ENCODE measurements around the gene OTOG.
A peak's percentile ranks its signal among the peaks of the same experiment; 100 is the strongest.

The OTOG gene

DNA sequence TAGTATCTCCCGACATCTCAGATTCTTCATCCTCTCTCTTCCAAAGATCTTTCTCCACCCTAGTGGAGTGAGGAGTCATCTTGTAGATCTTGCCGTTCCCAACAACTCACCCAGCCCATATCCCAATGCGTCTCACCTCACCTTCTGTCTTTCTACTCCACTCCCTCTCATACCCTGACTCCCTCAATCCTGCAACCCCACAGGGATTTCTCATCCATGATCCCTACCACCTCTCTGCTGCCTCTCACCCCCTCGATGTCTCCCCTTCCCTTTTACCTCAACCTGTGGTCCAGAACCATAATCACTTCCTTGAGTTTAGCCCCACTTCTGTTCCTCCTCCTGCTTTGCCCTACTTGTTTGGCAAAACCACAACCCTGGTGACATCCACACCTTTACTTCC lies 41.7 kb downstream of the OTOG start:
- DNase-seq, result no peak

DNA sequence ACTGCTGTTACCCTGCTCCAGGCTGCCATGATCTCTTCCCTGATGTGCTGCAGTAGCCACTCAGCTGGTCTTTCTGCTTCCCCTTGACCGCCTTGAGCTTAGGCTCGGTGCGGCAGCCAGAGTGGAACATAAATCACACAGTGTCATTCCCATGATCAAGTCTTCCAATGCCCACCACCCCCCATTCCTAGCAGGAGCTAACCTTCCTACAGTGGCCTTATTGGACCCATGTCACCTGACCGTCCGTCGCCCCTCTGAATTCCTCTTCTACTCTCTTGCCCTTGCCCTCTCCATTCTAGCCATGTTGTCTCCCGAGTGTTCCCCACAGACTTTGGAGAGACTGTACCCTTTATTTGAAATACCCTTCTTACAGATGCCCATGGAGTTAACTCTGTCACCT lies 43.4 kb downstream of the OTOG start:
- no peak for DNase-seq

- no peak for DNase-seq
These were observed 44.2 kb downstream of the OTOG start for GRCh38 chr11:17591293-17591692.

- DNase-seq, result no peak
These were observed 46.6 kb downstream of the OTOG start for GRCh38 chr11:17593466-17594245.

DNA sequence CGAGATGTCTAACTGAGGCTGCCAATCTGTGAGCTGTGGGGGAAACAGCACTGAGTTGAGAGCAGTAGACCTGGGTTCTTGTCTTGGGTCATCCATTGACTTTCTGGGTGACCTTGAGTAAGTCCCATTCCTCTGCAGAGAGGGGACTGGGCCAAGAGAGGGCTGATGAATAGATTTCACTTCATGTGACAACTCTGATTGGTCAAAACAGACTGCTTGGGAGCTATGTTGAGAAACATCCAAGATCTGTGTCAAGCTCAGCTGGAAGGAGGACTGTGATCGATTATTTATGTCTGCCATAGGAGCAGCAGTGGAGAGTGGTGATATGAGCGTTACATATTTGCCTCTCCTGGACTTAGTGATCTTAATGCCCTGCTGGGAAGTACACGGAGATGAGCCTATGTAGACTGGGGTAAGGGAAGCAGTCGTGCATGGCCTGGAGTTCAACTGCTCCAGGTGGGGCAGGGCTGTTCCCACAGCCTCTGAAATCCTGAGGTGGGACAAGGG lies 47.7 kb downstream of the OTOG start:
- no peak for DNase-seq

DNA sequence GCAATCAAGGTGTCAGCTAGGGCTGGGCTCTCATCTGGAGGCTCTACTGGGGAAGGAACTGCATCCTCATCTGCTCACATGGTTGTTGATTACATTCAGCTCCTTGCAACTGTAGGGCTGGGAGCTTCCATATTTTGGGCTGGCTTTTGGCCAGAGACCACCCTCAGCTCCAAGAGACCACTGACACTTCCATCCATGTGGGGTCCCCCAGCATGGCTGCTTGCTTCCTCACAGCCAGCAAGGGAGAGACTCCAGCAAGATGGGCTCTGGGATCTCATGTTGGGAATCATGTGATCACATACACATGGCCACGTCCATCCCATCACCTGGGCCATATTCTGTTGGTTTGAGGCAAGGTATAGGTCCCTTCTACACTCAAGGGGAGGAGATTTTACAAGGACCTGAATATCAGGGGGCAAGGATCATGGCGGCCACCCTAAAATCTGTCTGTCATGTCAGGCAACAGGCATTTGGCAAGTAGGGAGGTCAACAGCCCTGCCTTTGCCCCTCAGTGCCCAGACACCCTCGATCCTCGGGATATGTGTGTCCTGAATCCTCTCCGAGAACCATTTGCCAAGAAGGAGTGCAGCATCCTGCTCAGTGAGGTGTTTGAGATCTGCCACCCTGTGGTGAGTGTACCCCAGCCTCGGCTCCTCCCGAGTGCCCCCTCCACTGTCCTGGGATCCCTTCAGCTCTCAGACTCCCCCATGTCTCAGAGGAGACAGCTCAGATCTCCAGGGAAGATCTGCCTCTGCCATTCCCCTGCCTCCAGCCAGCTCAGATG lies 48.7 kb downstream of the OTOG start:
- no peak for DNase-seq

DNA sequence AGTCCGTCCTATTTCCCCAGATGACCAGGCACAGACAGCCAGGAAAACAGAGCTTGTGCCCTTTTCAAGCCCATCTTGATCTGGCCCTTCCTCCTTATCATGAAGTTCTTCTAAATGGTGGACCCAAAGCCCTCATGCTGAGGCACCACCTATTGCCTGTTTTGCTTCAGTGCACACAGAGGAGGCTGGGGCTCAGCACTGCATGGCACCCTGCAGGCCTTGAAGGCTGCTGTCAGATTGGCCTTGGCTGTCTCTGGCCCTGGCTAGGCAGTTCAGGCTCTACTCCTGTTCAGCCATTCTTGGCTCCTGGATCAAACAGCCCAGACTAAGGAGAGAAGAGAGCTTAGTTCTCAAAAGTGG lies 49.2 kb downstream of the OTOG start:
- no peak for DNase-seq

GRCh38 chr11:17596711-17597110 lies 49.7 kb downstream of the OTOG start:
- DNase-seq, result no peak

DNA sequence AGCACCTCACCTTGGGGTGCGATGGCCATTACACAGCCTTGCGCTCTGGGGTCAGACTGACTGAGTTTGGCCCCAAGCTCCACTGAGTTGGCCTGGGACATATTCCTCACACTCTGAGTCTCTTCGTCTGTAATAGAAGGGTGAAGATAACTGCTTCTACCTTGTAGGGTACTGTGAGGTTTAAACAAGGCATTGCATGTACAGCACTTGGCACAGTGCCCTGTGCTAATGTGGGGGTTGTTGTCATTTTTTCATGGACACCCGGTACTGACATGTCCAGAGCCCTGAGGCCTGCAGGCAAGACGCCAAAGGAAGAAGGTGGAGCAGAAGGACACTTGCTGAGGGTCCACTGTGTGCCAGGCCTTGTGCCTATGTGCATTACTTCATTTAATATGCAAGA lies 50.7 kb downstream of the OTOG start:
- no peak for DNase-seq

- DNase-seq, result peak; percentile 56 to 58
These were observed 51.8 kb downstream of the OTOG start for GRCh38 chr11:17598700-17599459.

GRCh38 chr11:17599460-17599925 lies 52.4 kb downstream of the OTOG start:
- no peak for DNase-seq

- DNase-seq, result no peak
These were observed 53.5 kb downstream of the OTOG start for GRCh38 chr11:17600316-17601255.

DNA sequence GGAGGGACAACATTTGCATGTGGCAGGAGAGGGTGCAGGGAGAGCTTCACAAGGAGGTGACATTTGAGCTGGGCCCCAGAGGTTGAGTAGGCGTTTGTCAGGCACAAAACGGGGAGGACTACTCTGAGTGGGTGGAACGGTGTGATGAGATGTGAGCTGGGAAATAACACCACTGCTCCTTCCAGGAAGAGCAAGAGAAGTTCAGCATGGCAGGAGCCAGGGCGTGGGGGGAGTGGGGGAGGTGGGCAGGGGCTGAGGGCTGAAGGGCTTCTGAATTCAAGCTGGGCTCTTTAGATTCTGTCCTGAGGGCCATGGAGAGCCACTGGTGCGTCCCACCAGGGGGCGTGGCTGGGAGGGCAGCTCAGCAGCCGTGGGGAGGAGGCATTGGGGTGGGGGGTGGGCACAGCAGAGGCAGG lies 54.2 kb downstream of the OTOG start:
- DNase-seq, result no peak

DNA sequence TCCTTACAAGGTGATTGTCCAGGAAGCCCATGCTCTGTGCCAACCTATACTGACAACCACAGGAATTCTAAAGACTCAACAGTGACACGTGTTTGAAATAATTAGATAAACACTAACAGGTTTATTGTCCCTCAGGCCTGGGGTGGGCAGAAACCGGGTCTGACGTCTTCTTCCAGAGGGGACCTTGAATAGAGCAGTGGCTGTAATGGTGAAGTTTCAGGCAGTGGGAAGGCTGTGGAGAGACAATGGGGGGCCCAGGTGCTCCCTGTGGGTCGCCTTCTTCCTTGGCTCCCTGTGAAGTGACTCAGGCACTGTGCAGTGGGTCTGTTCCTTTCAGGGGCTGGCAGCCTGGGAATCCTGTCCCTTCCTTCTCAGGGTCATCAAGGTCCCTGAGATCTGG lies 54.6 kb downstream of the OTOG start:
- DNase-seq, result no peak

GRCh38 chr11:17602105-17603001 lies 55.3 kb downstream of the OTOG start:
- DNase-seq, result no peak

GRCh38 chr11:17603056-17603825 lies 56.2 kb downstream of the OTOG start:
- no peak for DNase-seq

DNA sequence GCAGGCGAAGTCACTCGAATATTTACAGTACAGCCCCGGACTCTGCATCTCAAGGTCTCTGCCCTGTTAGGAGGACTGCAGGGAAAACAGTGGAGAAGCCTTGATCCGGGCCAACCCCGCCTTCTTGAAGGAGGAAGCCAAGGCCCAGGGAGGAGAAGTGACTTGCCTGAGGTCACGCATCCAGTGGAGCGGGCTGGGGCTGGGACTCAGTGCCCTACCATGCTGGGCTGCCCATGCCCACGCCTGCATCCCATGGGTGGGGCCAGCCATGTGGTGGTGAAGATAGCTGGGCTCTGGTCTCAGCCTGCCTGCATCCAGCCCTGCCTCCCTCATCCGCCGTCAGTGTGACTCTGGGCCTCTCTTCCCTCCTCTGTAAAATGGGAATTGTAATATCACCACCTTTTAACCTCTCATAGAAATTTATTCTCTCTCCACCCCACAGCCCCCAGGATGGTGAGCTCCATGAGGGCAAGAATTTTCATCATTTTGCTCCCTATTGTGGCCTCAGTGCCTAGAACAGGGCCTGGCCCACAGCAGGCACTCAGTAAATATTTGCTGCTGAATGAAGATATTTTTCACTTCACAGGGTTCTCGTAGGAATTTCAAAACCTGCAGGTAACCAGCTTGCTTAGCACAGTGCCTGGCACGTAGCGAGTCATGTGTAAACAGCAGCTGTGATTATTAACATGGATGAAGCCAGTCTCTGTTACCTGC lies 57.3 kb downstream of the OTOG start:
- DNase-seq, result no peak

- DNase-seq, result no peak
These were observed 57.8 kb downstream of the OTOG start for GRCh38 chr11:17604915-17605233.

DNA sequence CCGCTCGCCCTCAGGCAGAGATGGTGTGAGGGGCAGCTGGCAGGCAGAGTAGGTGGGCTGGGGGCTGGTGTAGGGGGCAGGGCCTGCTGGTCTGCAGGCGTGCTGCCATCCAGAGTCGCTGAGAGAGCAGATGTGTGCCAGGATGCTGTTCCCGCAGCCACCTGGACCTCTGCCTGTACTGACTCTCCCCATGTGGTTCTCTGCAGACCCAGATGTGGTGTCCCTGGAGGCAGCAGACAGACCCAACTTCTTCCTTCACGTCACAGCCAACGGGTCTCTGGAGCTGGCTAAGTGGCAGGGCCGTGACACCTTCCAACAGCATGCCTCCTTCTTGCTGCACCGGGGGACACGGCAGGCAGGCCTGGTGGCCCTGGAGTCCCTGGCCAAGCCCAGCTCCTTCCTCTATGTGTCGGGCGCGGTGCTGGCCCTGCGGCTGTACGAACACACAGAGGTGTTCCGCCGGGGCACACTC lies 58.6 kb downstream of the OTOG start:
- DNase-seq, result no peak

Measured in activated CD4-positive, alpha-beta T cell treated with anti-CD3 and anti-CD28 coated beads, Interleukin-2, amount 50 U/mL, for 4 hours (primary cell).